Measurements from ENCODE around the gene MEI4.

- TF ChIP-seq, protein P1, sequence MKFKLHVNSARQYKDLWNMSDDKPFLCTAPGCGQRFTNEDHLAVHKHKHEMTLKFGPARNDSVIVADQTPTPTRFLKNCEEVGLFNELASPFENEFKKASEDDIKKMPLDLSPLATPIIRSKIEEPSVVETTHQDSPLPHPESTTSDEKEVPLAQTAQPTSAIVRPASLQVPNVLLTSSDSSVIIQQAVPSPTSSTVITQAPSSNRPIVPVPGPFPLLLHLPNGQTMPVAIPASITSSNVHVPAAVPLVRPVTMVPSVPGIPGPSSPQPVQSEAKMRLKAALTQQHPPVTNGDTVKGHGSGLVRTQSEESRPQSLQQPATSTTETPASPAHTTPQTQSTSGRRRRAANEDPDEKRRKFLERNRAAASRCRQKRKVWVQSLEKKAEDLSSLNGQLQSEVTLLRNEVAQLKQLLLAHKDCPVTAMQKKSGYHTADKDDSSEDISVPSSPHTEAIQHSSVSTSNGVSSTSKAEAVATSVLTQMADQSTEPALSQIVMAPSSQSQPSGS (CRISPR knock-in tag; IDR thresholded peaks at IDR 0.05; ENCODE audit: borderline replicate concordance, low read depth) = no peak
- TF ChIP-seq ATF6 (CRISPR knock-in tag; IDR thresholded peaks at IDR 0.05) = no peak
- TF ChIP-seq JUN (CRISPR knock-in tag; IDR thresholded peaks at IDR 0.05) = no peak
Observed at GRCh38 chr6:77962070-77962469, 309.2 kb downstream of the MEI4 start.

Measured in WTC11 (cell line).